Neural cell (in vitro differentiated cells): ENCODE results near the gene KLF2. TPM values are rescaled to one million over a fixed set of nuclear protein-coding genes. Genes with fewer than 3 reads are reported as not detected.

Source experiments
- H2AFZ ChIP-seq: fragments of 200-600, 300-800 bp; sonication (generic), shearing (Covaris generic); 2 replicates; pipeline ENCODE4 v1.6.0; 2014; ENCODE audit warnings: low read depth, mild to moderate bottlenecking, antibody characterized with exemption, low read length, moderate library complexity
- H3F3A ChIP-seq: fragments of 200-600 bp; shearing (Covaris generic); 2 replicates; pipeline ENCODE4 v1.6.1; 2016; ENCODE audit warnings: mild to moderate bottlenecking, moderate library complexity, mixed read lengths, antibody characterized with exemption, low read length; ENCODE audit not compliant: insufficient read depth, poor library complexity, severe bottlenecking
- H3K27ac ChIP-seq: fragments of 200-600, 300-800 bp; sonication (generic), shearing (Covaris generic); 2 replicates; pipeline ENCODE4 v1.5.1; 2014; ENCODE audit warnings: mild to moderate bottlenecking, low read length, moderate library complexity
- H3K27me3 ChIP-seq: fragments of 300-800, 200-600 bp; sonication (generic), shearing (Covaris generic); 2 replicates; pipeline ENCODE4 v1.6.0; 2014; ENCODE audit warnings: mild to moderate bottlenecking, low read depth, low read length, moderate library complexity; ENCODE audit not compliant: insufficient read depth
- H3K36me3 ChIP-seq: fragments of 300-800, 200-600 bp; sonication (generic), shearing (Covaris generic); 2 replicates; pipeline ENCODE4 v1.5.1; 2014; ENCODE audit warnings: mild to moderate bottlenecking, antibody characterized with exemption, low read length, moderate library complexity; ENCODE audit not compliant: insufficient read depth
- H3K4me2 ChIP-seq: fragments of 300-800, 200-600 bp; sonication (generic), shearing (Covaris generic); 2 replicates; pipeline ENCODE4 v1.6.0; 2014; ENCODE audit warnings: mild to moderate bottlenecking, low read length
- H3K4me3 ChIP-seq: fragments of 300-800, 200-600 bp; sonication (generic), shearing (Covaris generic); 2 replicates; pipeline ENCODE4 v1.5.1; 2014; ENCODE audit warnings: mild to moderate bottlenecking, low read length, moderate library complexity
- H3K79me2 ChIP-seq: fragments of 200-600 bp; shearing (Covaris generic); replicated peaks from 2 replicates; pipeline ENCODE4 v1.6.0; 2014; ENCODE audit warnings: mild to moderate bottlenecking, low read length, moderate library complexity; ENCODE audit not compliant: insufficient read depth
- H3K9ac ChIP-seq: fragments of 300-800, 200-600 bp; sonication (generic), shearing (Covaris generic); 2 replicates; pipeline ENCODE4 v1.6.1; 2016; ENCODE audit warnings: mild to moderate bottlenecking, low read length, mixed read lengths
- H3K9me2 ChIP-seq: fragments of 200-600 bp; shearing (Covaris generic); 2 replicates; pipeline ENCODE4 v1.6.1; 2016; ENCODE audit warnings: mild to moderate bottlenecking, low read length, mixed read lengths; ENCODE audit not compliant: insufficient read depth
- H3K9me3 ChIP-seq: fragments of 200-600, 300-800 bp; sonication (generic), shearing (Covaris generic); 2 replicates; pipeline ENCODE4 v1.6.1; 2016; ENCODE audit warnings: mild to moderate bottlenecking, mixed run types, low read length, moderate library complexity, mixed read lengths
- H4K20me1 ChIP-seq: fragments of 200-600 bp; shearing (Covaris generic); 2 replicates; pipeline ENCODE4 v1.6.1; 2016; ENCODE audit warnings: mild to moderate bottlenecking, mixed run types; ENCODE audit not compliant: insufficient read depth
- CTCF ChIP-seq: fragments of 450-650 bp; IDR thresholded peaks from 2 replicates; pipeline ENCODE4 v1.5.1; 2014; ENCODE audit warnings: antibody characterized with exemption, mild to moderate bottlenecking, moderate library complexity; ENCODE audit not compliant: poor library complexity, severe bottlenecking
- EP300 ChIP-seq: fragments of 450-650 bp; conservative IDR thresholded peaks from 2 replicates; pipeline ENCODE4 v1.6.1; 2014; ENCODE audit warnings: antibody characterized with exemption, mild to moderate bottlenecking, moderate library complexity; ENCODE audit not compliant: poor library complexity, severe bottlenecking
- EZH2 ChIP-seq: fragments of 200-600, 300-800 bp; shearing (Covaris generic), sonication (generic); IDR thresholded peaks from 2 replicates; pipeline ENCODE4 v1.6.1; 2014; ENCODE audit warnings: antibody characterized with exemption, low read length, borderline replicate concordance, mild to moderate bottlenecking; ENCODE audit not compliant: insufficient read depth, poor library complexity, severe bottlenecking
- MXI1 ChIP-seq: fragments of 450-650 bp; conservative IDR thresholded peaks from 2 replicates; pipeline ENCODE4 v1.6.1; 2014; ENCODE audit warnings: antibody characterized with exemption, mild to moderate bottlenecking; ENCODE audit not compliant: poor library complexity, severe bottlenecking
- POLR2AphosphoS5 ChIP-seq: IDR thresholded peaks from 2 replicates; pipeline ENCODE4 v1.6.1; 2012
- RAD21 ChIP-seq: fragments of 450-650 bp; conservative IDR thresholded peaks from 2 replicates; pipeline ENCODE4 v1.6.1; 2014; ENCODE audit warnings: antibody characterized with exemption, mild to moderate bottlenecking, moderate library complexity
- REST ChIP-seq: IDR thresholded peaks from 2 replicates; pipeline ENCODE4 v1.6.1; 2012; ENCODE audit warnings: borderline replicate concordance
- SMC3 ChIP-seq: fragments of 450-650 bp; conservative IDR thresholded peaks from 2 replicates; pipeline ENCODE4 v1.6.1; 2014; ENCODE audit warnings: antibody characterized with exemption, mild to moderate bottlenecking, moderate library complexity; ENCODE audit not compliant: poor library complexity
- TAF1 ChIP-seq: IDR thresholded peaks from 2 replicates; pipeline ENCODE4 v1.6.1; 2012; ENCODE audit warnings: low read depth
- polyA plus RNA-seq: library from polyadenylated mRNA; depleted of rRNA; stranded (reverse); fragments of >200 nt; gene quantifications from 2 replicates; pipeline ENCODE4 v1.2.3, GENCODE V29; 2014

The KLF2 gene
- polyA plus RNA-seq, 1 donor from 2014 or later, result 0.15 TPM

- TF ChIP-seq CTCF (no peak), EP300 (no peak), RAD21 (no peak)
These were observed 44.3 kb upstream of the KLF2 start (continued) for GRCh38 chr19:16280306-16280705.

- H3K4me2 ChIP-seq, result no peak overlapping the region
- no peak overlapping the region for H3K9ac ChIP-seq
- H3K79me2 ChIP-seq, result no peaks in the 10 kb centered on the region
- H3K27me3 ChIP-seq, result no peaks in the 10 kb centered on the region
- H3K9me3 ChIP-seq, result no peaks in the 10 kb centered on the region
- no peak overlapping the region for H3K27ac ChIP-seq
- TF ChIP-seq REST (no peak), MXI1 (no peak), EZH2 (no peak), POLR2AphosphoS5 (no peak), TAF1 (no peak), RAD21 (no peak), CTCF (no peak), EP300 (no peak), SMC3 (no peak)
- no peaks in the 10 kb centered on the region for H4K20me1 ChIP-seq
- no peaks in the 10 kb centered on the region for H3F3A ChIP-seq
- H3K4me3 ChIP-seq, result no peak overlapping the region
- H3K9me2 ChIP-seq, result no peaks in the 10 kb centered on the region
- no peak overlapping the region for H2AFZ ChIP-seq
- no peaks in the 10 kb centered on the region for H3K36me3 ChIP-seq
These were observed 42.9 kb upstream of the KLF2 start for GRCh38 chr19:16281743-16282142.
